Kasumi-1 (cell line): ENCODE results near the gene PNMA8B.

Source experiments
- DNase-seq, 2 experiments: peaks; one replicate each; lab custom pipeline; 2025; lab: John Stamatoyannopoulos, UW

Gene PNMA8B

DNA sequence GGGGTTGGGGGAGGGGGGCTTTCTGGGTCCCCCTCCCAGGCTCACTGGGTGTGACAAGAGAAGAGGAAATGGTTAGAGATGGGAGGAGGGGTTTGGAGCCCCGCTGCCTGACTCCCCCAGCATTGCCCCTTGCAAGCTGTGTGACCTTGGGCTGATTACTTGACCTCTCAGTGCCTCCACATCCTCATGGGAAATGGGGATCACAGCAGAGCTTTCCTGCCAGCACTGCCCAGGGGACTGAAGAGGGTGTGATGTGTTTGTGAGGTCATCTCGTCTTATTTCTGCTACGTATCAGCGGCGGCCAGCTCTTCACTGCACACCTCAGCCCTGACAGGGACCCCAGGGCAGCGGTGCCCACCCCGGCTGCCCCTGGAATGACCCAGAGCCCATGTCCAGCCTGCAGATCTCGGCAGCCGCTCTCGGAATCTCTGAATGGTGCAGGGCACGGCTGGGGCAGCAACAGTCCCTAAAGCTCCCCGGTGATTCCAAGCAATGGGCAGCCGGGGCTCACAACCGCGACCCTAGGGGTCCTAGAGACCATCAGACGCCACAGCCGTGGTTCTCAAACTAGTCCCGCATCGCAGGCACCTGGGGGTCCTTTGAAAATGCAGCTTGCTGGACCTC is 8.4 kb downstream of the PNMA8B start:
- DNase-seq, result no peak

DNA sequence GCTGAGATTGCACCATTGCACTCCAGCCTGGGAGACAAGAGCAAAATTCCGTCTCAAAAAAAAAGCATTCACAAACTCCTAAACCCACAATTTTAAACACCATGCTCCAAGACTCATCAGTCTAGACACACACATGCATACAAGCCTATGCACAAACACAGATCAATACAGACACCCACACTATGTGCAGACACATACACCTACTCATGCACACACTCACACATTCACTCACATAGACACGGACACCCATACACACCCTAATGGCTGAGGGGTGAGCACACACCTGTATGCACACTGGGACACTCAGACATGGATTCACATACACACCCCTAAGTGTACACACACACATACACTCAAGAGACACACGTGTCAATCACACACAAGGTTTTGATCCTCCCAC is 9.3 kb downstream of the PNMA8B start:
- no peak for DNase-seq

DNA sequence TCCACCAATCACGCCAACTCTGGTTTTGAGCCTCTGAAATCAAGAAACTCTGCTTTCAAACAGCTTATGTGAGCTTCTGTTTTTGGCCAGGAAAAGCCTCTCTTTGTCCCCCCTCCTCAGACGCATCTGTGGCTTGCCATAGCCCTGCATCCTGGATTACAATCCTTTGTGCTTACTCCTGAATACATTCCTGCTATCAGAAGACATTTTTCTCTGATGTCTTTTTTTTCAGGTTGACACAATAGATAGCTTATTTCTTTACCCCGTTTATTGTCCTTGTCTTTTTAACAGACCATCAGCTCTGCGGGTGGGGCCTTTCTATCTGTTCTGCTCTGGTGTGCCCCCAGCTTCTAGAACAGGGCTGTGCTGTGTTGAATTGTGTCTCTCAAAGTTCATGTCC is 11.0 kb downstream of the PNMA8B start:
- no peak for DNase-seq

DNA sequence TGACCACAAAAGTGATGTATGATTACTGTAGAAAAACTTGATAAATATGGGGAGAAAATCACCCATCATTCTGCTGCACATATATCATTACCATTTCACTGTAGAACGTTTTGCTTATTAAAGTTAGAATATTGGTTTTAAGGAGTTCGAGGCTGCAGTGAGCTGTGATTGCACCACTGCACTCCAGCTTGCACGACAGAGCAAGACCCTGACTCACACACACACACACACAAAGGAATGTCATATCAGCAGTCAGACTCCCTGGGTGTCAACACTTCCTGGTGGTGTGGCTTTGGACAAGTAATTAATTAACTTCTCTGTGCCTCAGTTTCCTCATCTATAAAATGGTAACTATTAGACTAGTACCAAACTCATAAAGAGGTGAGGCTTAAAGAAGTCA is 13.0 kb downstream of the PNMA8B start:
- DNase-seq, result no peak

DNA sequence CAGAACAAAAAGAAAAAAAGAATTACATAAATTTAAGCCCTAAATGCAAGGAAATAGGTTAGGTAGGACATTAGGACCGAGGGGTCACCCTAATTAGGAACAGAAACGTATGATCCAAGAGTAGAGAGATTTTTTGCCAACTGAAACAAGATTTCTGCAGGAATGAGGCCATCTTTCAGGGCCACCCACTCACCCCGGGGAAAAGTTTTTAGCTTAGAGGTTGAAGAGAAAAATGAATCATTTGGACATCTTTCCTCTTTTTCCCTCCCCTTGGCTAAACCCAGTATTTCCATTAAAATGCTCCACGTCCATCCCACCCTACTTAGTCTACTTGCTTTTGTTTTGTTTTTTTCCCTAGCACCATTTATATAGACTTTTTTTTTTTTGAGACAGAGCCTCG is 13.7 kb downstream of the PNMA8B start:
- DNase-seq, result no peak

DNA sequence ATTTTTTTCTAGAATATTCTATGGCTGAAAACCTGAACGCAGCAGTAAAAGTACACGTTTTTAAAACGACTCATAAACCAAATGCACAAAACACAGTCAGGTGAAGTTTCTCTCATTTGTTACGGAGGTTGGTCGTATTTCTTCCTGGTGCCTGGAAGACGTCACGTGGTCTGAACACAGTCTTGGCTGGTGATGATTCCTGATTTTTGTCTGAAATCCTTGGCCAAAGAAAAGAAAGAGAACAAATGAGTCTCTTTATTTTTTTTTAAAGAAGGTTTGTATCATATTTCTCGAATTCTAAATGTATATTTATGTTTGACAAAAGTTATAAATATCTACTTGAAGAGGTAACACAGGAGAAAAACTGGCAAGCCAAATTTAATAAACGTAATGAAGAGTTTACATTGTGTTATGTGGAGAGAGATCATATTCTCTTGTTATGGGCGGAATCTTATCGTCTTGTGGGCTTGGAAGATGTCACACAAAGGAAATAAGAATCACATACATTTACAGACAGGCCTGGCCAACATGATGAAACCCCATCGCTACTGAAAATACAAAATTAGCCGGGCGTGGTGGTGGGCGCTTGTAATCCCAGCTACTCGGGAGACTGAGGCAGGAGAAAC is 14.3 kb downstream of the PNMA8B start:
- no peak for DNase-seq

DNA sequence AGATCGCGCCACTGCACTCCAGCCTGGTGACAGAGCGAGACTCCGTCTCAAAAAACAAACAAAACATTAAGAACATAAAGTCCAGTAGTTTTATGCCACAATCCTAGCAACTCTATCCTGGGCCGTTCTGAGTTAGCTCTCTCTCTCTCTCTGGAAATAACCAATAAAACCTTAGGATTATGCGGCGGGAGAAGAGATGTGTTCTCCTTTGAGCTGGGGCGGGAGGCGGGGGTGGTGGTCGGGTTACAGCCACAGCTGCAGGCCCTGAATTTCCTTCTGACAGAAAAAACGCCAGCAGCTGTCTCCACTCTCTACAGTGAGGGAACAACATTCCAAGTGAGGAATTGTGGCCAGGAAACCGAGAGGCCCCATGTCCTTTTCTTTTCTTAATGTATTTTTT is 15.3 kb downstream of the PNMA8B start:
- DNase-seq, result no peak

DNA sequence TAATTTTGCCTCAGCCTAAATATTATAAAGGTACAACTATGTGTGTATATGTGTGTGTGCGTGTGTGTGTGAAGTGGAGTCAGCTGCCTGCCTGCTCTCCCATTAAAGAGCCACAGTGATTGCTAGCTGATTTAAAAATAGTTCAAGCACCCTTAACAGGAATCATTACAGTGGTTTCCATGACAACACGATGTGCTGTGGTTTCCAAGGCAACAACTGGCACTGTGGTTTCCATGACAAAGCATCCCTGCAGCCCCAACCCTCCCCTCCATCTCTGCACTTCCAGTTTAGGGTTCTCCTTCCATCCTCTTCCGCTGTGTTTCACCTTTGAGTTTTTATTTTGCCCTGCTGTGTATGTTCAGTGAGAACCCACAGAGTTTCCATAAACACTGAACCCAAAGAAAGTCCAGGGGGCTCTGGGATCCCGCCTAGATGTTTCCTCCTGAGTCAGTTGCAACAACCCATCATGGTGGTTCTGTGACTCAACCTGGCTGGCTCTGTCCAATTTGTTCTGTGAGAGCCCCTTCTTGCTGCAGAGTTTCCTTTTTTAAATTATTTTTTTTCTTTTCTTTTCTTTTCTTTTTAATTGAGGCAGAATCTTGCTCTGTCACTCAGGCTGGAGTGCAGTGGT is 17.2 kb downstream of the PNMA8B start:
- no peak for DNase-seq

DNA sequence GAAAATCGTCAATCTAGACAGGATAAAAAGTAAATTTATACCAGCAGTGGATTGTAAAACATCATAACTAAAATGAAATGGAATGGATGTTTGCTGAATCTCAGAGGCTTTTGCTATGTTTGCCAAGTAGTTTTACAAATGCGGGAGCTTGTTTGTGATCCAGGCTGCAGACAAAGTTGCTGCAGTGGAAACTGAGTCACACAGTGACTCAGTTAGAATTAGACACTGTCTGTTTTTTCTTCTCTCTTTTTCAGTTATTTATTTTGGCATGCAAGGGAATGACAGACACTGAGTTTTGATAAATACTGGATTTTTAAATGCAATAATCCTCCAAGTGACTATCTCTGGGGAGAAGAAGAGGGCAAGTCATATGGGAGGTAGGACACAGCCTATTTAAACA is 19.7 kb downstream of the PNMA8B start:
- DNase-seq, result no peak

DNA sequence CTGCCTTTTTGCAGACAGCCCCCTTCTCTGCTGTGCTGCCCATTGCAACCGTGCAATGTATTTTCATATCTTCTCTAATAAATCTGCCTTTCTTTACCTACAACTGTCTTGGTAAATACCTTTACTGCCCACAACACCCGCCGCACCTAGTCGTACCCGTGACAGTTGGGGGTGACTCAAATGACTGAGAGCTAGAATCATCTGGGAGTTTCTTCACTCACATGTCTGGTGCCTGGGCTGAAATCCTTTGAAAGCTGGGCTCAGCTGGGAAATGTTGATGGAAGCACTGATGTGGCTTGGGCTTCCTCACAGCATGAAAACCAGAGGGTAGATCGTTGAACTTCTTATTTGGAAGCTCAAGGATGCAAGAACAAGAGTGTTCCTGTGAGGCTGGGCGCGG is 21.5 kb downstream of the PNMA8B start:
- DNase-seq, result no peak

DNA sequence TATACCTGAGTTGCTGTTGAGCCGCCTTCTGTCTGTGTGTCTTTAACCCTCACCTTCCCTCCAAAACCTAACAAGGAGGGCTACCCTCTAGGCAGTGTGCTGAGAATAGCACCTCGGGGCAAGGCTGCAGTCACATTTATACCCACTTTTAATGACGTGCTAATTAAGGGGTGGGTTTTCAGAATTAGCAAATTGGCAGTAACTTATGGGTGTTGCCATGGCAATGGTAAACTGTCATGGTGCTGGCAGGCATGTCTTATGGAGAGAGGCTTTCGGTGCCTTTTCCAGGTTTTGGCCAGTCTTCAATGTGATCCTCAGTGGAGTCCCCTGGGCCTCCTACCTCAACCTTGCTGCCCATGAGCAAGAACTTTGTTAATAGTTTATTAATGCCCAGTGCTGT is 23.1 kb downstream of the PNMA8B start:
- DNase-seq, result no peak

DNA sequence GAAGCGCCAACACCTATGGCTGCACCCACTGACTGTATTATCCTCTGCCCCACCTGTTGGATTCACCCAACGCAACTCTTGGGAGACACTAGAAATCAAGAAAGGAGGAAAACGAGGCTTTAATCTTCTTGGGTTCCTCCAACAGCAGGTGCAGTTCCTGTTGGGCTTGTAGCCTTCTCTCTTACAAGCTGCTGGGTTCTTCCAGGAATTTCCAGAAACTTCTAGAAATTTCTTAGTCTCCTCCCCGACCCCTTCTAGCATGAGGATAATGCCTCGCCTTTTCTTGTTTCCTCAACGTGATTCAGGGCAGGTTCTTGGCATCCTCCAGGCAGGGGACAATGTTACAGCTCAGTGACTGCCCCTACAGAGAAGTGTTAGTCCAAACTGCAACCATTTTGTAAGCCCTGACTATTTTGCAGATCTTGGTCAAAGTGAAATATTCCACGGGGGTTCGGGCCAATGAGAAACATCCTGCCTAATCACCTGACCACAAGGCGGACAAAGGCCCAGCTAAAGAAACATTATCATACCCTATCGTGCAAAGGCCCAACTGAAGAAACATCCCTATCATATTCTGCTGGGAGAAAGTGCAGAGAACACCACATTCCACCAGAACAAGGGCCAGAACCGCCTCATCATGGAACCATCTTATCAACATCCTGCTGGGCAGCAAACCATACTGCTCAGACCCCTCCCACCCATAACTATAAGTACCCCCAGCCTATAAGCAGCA is 23.7 kb downstream of the PNMA8B start:
- DNase-seq, result no peak

DNA sequence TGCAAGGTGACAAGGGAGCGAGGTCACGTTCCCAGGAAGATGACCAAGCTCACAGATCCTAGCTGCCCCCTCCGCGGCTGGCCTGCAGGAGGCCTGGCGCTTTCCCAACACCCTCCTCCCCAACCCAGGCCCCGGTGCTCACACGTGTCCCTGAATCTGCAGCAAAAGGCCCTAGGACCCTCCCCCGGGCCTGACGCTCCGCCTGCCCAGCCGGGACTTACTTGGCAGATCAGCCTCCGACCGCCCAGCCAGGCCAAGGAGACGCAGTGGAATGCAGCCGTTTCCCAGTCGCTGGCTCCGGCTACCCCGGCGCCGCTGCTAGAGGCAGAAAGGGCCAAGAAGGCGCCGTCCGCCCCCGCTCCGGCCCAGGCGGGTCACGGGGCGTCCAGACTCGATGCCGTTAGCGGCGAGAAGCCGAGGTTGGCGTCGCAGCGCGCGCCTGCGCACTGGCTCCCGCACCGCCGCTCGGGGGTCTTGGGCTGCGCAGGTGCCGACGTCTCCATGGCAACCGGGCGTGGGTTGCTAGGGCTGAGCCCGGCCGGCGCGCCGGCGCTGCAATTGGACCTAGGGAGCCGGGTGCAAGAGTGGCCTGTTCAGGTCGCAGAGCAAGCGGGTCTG is 24.4 kb downstream of the PNMA8B start, which contains the start of gene PNMA8A:
PNMA8A (minus strand) TSS at position 448 of the 618 bp plus-strand sequence. CDS start 528 bp downstream, outside the sequence.
- no peak for DNase-seq

DNA sequence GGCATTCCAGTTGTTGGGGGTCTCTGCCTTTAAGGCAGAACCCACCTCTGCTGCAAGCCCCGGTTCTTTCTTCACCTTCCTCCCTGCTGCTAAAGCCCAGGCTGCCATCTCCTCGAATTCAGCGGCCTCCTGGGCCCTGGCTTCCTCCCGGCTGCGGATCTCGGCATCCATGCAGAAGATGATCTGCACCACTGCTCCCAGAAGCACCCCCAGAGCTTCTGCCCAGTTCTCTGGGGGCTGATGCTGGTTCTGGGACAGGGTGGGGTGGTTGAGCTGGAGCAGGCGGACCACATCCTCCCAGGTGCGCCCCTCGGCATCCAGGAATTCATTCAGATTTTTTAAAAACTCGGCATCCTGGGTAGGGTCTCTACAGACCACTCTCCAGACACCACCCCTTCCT is 25.3 kb downstream of the PNMA8B start:
- no peak for DNase-seq

DNA sequence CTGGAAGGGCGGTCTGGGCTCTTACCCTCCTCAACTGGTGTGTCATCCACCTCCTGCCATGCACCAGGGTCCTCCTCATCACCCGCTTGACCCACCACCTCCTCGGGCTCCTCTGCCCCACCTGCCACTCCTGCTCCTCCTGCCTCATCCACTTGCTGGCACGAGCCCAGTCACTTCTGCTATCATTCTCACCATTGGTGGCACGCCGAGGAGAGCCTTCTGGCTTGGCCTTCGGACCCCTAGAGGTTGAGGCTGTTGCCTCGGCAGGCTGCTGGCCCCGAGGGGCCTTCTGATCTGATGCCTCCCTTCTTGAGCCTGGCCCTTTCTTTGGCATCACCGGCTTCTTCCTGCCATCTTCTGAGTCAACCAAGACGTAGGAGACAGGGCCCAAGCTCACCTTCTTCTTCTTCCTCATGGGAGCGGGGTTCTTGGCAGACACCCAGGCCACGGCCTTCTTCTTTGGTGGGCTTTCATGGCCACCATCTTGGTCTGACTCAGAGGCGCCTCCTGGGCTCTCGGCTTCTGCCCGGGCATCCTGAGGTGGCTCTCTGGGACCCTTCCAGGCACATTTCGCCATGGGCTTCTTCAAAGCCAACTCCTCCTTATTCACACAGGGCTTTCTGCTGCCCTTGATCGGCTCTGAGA is 26.0 kb downstream of the PNMA8B start:
- no peak for DNase-seq

DNA sequence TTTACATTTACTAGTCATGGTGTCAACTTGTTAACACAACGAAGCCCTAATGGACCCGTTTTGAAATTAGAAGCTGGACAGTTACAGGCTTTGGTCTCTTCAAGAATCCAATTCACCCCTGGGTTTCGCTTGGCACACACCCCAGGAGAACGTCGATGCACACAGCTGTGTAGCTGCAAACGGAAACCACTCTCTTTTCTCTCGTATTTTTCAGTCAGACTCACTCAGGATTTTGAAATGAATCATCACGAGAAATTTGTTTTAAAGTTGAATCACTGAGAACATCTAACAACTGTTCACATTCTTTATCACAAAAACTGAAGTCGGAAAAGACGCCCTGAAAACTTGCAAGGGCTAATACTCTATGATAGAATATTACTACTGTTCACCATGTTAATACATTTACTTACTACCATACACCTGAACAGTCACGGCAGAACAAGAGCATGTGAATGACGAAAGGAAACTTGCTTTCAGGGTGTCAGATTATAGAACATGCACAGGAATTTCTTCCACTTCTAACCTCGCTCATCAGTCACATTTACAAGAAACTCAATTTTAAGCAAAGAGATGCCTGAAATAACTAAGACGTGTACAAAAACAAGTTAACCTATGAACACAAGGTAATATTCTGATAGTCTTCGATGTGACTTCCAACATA is 29.0 kb downstream of the PNMA8B start:
- no peak for DNase-seq

DNA sequence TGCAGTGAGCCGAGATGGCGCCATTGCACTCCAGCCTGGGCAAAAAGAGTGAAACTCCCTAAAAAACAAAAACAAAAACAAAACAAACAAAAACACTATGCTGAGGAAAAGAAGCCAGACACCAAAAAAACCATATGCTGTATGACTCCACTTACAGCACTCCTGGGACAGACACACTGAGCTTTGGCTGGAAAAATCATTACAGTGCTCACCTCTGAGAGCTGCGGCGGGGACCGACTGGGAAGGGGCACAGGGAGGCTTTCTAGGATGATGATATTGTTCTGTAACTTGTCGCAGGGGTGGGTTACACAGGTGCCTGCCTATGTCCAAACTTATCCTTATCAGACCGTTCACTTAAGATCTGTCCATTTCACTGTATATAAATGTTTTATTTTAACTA is 32.2 kb downstream of the PNMA8B start:
- DNase-seq, result no peak

DNA sequence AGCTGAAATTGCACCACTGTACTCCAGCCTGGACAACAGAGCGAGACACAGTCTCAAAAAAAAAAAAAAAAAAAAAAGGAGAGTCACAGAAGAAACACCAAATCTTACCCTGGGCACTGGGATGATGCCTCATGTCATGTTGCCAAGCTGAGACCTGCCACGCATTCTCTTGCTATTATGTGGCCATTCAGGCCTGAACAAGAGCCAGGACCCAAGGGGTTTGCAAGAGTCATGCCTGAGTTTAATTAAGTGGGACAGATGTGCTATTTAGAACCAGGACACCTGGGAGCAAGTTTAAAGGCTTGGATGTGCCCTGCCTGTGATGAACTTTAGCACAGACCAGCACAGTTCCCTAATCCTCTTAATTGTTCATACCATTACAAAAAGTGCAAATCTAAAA is 34.1 kb downstream of the PNMA8B start:
- DNase-seq, result no peak

DNA sequence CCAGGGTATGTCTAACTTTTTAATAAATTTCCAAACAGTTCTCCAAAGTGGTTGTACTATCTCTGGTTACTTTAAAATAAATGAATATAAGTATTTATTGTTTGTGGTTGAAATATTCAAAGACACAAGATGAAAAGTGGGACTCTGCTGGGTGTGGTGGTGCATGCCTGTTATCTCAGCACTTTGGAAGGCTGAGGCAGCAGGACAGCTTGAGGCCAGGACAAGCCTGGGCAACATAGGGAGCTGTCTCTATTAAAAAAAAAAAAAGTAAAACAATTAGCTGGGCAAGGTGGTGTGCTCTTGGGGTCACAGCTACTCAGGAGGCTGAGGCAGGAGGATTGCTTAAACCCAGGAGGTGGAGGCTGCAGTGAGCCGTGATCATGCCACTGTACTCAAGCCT is 34.7 kb downstream of the PNMA8B start:
- no peak for DNase-seq

DNA sequence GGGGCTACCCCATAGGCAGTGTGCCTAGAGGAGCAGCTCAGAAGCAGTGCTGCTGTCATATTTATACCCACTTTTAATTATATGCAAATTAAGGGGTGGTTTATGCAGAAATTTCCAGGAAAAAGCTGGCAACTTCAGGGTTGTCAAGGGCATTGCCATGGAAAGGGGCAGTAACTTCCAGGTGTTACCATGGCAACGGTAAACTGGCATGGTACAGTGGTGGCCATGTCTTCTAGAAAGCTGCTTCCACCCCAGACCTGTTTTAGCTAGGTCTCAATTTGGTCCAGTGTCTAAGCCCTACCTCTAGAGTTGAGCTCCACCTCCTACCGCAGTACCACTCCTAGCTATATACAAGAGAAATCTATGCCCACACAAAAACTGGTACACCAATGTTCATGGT is 35.6 kb downstream of the PNMA8B start:
- DNase-seq, result no peak

DNA sequence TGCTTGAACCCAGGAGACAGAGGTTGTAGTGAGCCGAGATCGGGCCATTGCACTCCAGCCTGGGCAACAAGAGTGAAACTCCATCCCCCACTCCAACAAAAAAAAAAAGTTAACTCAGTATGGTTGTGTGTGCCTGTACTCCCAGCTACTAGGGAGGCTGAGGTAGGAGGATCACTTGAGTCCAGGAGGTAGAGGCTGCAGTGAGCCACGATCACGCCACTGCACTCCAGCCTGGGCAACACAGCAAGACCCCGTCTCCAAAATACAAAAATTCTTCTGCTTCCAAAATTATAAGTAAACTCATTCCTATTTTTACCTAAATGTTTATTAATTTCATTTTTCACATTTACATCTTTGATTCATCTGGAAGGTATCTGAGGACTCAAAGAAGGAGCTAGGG is 38.7 kb downstream of the PNMA8B start:
- no peak for DNase-seq

DNA sequence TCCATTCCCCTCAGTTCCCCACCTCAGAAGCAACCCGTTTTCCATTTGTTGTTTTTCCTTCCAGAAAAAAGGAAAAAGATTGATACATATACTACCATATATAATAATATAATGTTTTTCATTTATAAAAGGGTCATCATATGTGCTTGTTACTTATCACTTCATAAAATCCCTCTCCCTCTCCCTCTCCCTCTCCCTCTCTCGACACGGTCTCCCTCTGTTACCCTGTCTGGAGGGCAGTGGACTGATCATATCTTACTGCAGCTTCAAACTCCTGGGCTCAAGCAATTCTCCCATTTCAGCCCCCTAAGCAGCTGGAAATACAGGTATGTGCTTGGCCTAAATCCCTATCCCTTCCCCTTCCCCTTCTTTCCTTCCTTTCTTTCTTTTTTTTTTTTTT is 41.4 kb downstream of the PNMA8B start:
- no peak for DNase-seq
